PFSK-1 (cell line): Measurements from ENCODE around the gene JAKMIP2.

ENCODE experiments used
- FOXP2 ChIP-seq: optimal IDR thresholded peaks from 2 replicates; pipeline ENCODE3; 2011; ENCODE audit warnings: borderline replicate concordance, control low read depth, inconsistent platforms; ENCODE audit not compliant: insufficient read depth; ENCODE audit errors: extremely low read length, extremely low read depth
- POLR2AphosphoS5 ChIP-seq: IDR thresholded peaks from 2 replicates; pipeline ENCODE4 v1.6.1; 2012; ENCODE audit warnings: low read depth, mild to moderate bottlenecking, control low read depth, low read length, moderate library complexity
- REST ChIP-seq, 2 experiments: IDR thresholded peaks; 2 replicates each; pipeline versions ENCODE4 v1.6.1 to v1.8.0; 2011 to 2012; ENCODE audit warnings: low read depth in 2 of 2, low read length in 2 of 2, control low read depth in 1 of 2, inconsistent platforms in 1 of 2, mild to moderate bottlenecking in 1 of 2, moderate library complexity in 1 of 2; ENCODE audit not compliant: insufficient read depth in 1 of 2
- SIN3A ChIP-seq: IDR thresholded peaks from 2 replicates; pipeline ENCODE4 v1.6.1; 2012; ENCODE audit warnings: mild to moderate bottlenecking, low read length, moderate library complexity, borderline replicate concordance; ENCODE audit not compliant: insufficient read depth
- TAF1 ChIP-seq: IDR thresholded peaks from 2 replicates; pipeline ENCODE4 v1.6.1; 2012; ENCODE audit warnings: low read length, control low read depth, borderline replicate concordance; ENCODE audit not compliant: insufficient read depth

Gene JAKMIP2

GRCh38 chr5:147822686-147823491 is 40.4 kb upstream of the JAKMIP2 start:
- TF ChIP-seq POLR2AphosphoS5 (no peak), REST (IDR thresholded peaks at IDR 0.05; ENCODE audit: insufficient read depth in 1 of 2, low read depth in 2 of 2, low read length in 2 of 2) (no peak), SIN3A (no peak), FOXP2 (no peak), TAF1 (no peak)

GRCh38 chr5:147821766-147822165 is 39.2 kb upstream of the JAKMIP2 start:
- no peak for TF ChIP-seq FOXP2
- TF ChIP-seq SIN3A: no peak
- TF ChIP-seq REST (IDR thresholded peaks at IDR 0.05; ENCODE audit: insufficient read depth in 1 of 2, low read depth in 2 of 2, low read length in 2 of 2): no peak
- no peak for TF ChIP-seq POLR2AphosphoS5
- no peak for TF ChIP-seq TAF1

- no peak for TF ChIP-seq REST (IDR thresholded peaks at IDR 0.05; ENCODE audit: insufficient read depth in 1 of 2, low read depth in 2 of 2, low read length in 2 of 2)
- no peak for TF ChIP-seq FOXP2
- TF ChIP-seq SIN3A: no peak
- TF ChIP-seq TAF1: no peak
- TF ChIP-seq POLR2AphosphoS5: no peak
Measured at GRCh38 chr5:147819261-147819770, 36.8 kb upstream of the JAKMIP2 start.

GRCh38 chr5:147818290-147818689 is 35.8 kb upstream of the JAKMIP2 start:
- TF ChIP-seq SIN3A (no peak), REST (IDR thresholded peaks at IDR 0.05; ENCODE audit: insufficient read depth in 1 of 2, low read depth in 2 of 2, low read length in 2 of 2) (no peak), POLR2AphosphoS5 (no peak), TAF1 (no peak), FOXP2 (no peak)

- TF ChIP-seq SIN3A (no peak), POLR2AphosphoS5 (no peak), REST (IDR thresholded peaks at IDR 0.05; ENCODE audit: insufficient read depth in 1 of 2, low read depth in 2 of 2, low read length in 2 of 2) (no peak), TAF1 (no peak), FOXP2 (no peak)
Measured at GRCh38 chr5:147813696-147814095, 31.2 kb upstream of the JAKMIP2 start.
